Testis (tissue), 2 donors: ENCODE results near the gene HDAC9.

Experiments used
- CTCF ChIP-seq, 3 experiments: fragments of 450-650 bp in 2 of 3; fragments of 200-600 bp in 1 of 3; sonication (generic) in 1 of 3; IDR thresholded peaks; one replicate each; pipeline ENCODE4 v1.5.1; 2016 to 2019; ENCODE audit warnings: antibody characterized with exemption in 3 of 3, mild to moderate bottlenecking in 2 of 3, moderate library complexity in 1 of 3
- POLR2A ChIP-seq: fragments of 450-650 bp; IDR thresholded peaks from one replicate; pipeline ENCODE4 v1.6.1; 2017; ENCODE audit warnings: antibody characterized with exemption, mild to moderate bottlenecking, moderate library complexity

- no peak for TF ChIP-seq CTCF (IDR thresholded peaks at IDR 0.05)
- TF ChIP-seq POLR2A: no peak
Measured at GRCh38 chr7:18495412-18496340, at the start of gene HDAC9.
